Activated CD4-positive, alpha-beta T cell treated with anti-CD3 and anti-CD28 coated beads, Interleukin-2, amount 50 U/mL, for 4 hours (primary cell): Measurements from ENCODE around the gene OR56B4.

ENCODE experiments used
- DNase-seq, 2 experiments: peaks; one replicate each; pipeline ENCODE4 v3.0.0-alpha.2; 2020

Gene OR56B4

GRCh38 chr11:6152126-6152525 is 44.6 kb downstream of the OR56B4 start:
- no peak for DNase-seq

- DNase-seq = no peak
These were observed 49.3 kb downstream of the OR56B4 start for GRCh38 chr11:6156628-6157359.
